Measurements from ENCODE around the gene DCDC1. TPM values are rescaled to one million over a fixed set of nuclear protein-coding genes. Genes with fewer than 3 reads are reported as not detected.

The DCDC1 gene
- total RNA-seq, 1 experiment from 2014 or later: 1.5 TPM

- H3K4me1 ChIP-seq (ENCODE audit: control insufficient read depth in 1 of 2, insufficient read depth in 2 of 2, low read length in 2 of 2): no peaks in the 10 kb centered on the region
- no peak overlapping the region for H3K4me2 ChIP-seq (ENCODE audit: low read length)
- no peak overlapping the region for H3K27ac ChIP-seq (ENCODE audit: low read depth, low read length)
- ChIA-PET CTCF (no interaction called here), POLR2A (no interaction called here), RAD21 (ENCODE audit: low non-redundant PET in 1 of 2, low total read pairs in 2 of 2, uncharacterized antibody in 2 of 2, unreplicated experiment in 2 of 2) (no interaction called here)
- H2AFZ ChIP-seq (ENCODE audit: low read depth, low read length, poor library complexity, severe bottlenecking): no peak overlapping the region
- H4K20me1 ChIP-seq (ENCODE audit: insufficient read depth): no peaks in the 10 kb centered on the region
- DNase-seq (ENCODE audit: low read depth, low spot score) (no peak), ATAC-seq (no peak)
- no TSS peak for BruUV-seq (replicated peaks)
- H3K79me2 ChIP-seq (ENCODE audit: insufficient read depth, low read length): no peaks in the 10 kb centered on the region
- no peaks in the 10 kb centered on the region for H3K9me3 ChIP-seq (ENCODE audit: control insufficient read depth in 1 of 2, insufficient read depth in 1 of 2, low read depth in 1 of 2, low read length in 2 of 2)
- intact Hi-C loops (cut with micrococcal nuclease): loop anchor here (10.0 kb wide), 1 partner anchor 238 kb away; no protein-coding TSS in a partner anchor
- H3K27me3 ChIP-seq (ENCODE audit: insufficient read depth, low read length): no peaks in the 10 kb centered on the region
- no peak overlapping the region for H3K9ac ChIP-seq (ENCODE audit: low read length)
- H3K36me3 ChIP-seq (ENCODE audit: control insufficient read depth in 1 of 2, insufficient read depth in 2 of 2, low read length in 2 of 2): no peaks in the 10 kb centered on the region
- H3K9me2 ChIP-seq (ENCODE audit: insufficient read depth): no peaks in the 10 kb centered on the region
- TF ChIP-seq REST (IDR thresholded peaks at IDR 0.05; ENCODE audit: low read depth): no peak
- TF ChIP-seq TCF7L2 (IDR thresholded peaks at IDR 0.05; ENCODE audit: borderline replicate concordance, extremely low read depth, insufficient read depth, insufficient read length): no peak
- no peak for TF ChIP-seq FOSL1 (IDR thresholded peaks at IDR 0.05; ENCODE audit: low read depth)
- TF ChIP-seq YY1 (IDR thresholded peaks at IDR 0.05; ENCODE audit: extremely low read depth, insufficient replicate concordance, low read depth, low read length): no peak
- TF ChIP-seq ELF1 (IDR thresholded peaks at IDR 0.05; ENCODE audit: borderline replicate concordance, low read depth): no peak
- no peak for TF ChIP-seq EZH2 (IDR thresholded peaks at IDR 0.05)
- TF ChIP-seq POLR2A (IDR thresholded peaks at IDR 0.05; ENCODE audit: borderline replicate concordance, extremely low read depth, insufficient read depth, insufficient read length): no peak
- no peak for TF ChIP-seq CEBPB (IDR thresholded peaks at IDR 0.05; ENCODE audit: low read depth)
- TF ChIP-seq SIN3A (IDR thresholded peaks at IDR 0.05; ENCODE audit: low read depth): no peak
- no peak for TF ChIP-seq JUND (IDR thresholded peaks at IDR 0.05)
- no peak for TF ChIP-seq RAD21 (IDR thresholded peaks at IDR 0.05; ENCODE audit: low read depth)
- no peak for TF ChIP-seq ATF3 (IDR thresholded peaks at IDR 0.05)
- TF ChIP-seq SP1 (IDR thresholded peaks at IDR 0.05; ENCODE audit: low read depth): no peak
- no peak for TF ChIP-seq CBX3 (IDR thresholded peaks at IDR 0.05; ENCODE audit: low read depth)
- TF ChIP-seq MAX (IDR thresholded peaks at IDR 0.05): no peak
- no peak for TF ChIP-seq ZFX (IDR thresholded peaks at IDR 0.05)
- no peak overlapping the region for H3K4me3 ChIP-seq (replicated peaks in 1 of 2; ENCODE audit: low read depth in 1 of 2, low read length in 2 of 2)
Measured at GRCh38 chr11:31246451-31247165, 122.9 kb downstream of the DCDC1 start.

All from HCT116 (cell line).